ENCODE data around the gene NLRC5. TPM values are rescaled to one million over a fixed set of nuclear protein-coding genes. Genes with fewer than 3 reads are reported as not detected.

NLRC5 gene
- total RNA-seq, 2 donors from 2014 or later: 8.3 to 23.4 TPM

DNA sequence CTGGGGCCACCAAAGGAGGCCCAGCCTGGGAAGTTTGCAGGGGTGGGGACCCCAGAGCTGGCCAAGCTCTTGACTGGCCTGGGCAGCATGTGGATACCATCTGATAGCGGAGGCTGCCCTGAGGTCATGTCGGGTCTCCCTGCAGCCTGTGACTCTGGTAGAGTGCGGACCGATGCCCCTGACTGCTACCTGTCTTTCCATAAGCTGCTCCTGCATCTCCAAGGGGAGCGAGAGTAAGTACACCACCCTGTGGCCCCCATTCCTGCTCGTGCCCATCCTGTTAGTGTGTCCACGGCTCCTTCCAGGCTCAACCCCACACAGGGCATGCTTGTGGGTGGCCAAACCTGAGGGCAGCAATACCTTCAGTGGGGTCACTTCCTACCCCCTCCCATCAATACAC lies 19.6 kb upstream of the NLRC5 start:
- ATAC-seq: no peak
- intact Hi-C loops (cut with DNase I): no loop called here
- no peak overlapping the region for H3K4me3 ChIP-seq
- no peaks in the 10 kb centered on the region for H3K27me3 ChIP-seq
- H3K36me3 ChIP-seq (replicated peaks in 1 of 2; ENCODE audit: insufficient read depth in 1 of 2, low read depth in 2 of 2): no peaks in the 10 kb centered on the region
- no peak for DNase-seq
- H3K9me3 ChIP-seq: no peaks in the 10 kb centered on the region
- no peak for TF ChIP-seq POLR2A (IDR thresholded peaks at IDR 0.05)
- TF ChIP-seq, protein P1, sequence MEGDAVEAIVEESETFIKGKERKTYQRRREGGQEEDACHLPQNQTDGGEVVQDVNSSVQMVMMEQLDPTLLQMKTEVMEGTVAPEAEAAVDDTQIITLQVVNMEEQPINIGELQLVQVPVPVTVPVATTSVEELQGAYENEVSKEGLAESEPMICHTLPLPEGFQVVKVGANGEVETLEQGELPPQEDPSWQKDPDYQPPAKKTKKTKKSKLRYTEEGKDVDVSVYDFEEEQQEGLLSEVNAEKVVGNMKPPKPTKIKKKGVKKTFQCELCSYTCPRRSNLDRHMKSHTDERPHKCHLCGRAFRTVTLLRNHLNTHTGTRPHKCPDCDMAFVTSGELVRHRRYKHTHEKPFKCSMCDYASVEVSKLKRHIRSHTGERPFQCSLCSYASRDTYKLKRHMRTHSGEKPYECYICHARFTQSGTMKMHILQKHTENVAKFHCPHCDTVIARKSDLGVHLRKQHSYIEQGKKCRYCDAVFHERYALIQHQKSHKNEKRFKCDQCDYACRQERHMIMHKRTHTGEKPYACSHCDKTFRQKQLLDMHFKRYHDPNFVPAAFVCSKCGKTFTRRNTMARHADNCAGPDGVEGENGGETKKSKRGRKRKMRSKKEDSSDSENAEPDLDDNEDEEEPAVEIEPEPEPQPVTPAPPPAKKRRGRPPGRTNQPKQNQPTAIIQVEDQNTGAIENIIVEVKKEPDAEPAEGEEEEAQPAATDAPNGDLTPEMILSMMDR (IDR thresholded peaks at IDR 0.05): no peak
- no peak overlapping the region for H3K27ac ChIP-seq
- peaks cover 11% of the 10 kb centered on the region for H3K4me1 ChIP-seq
- WGBS, 2 donors: 82 to 96% methylated on average over 3 of the region's 7 CpGs

DNA sequence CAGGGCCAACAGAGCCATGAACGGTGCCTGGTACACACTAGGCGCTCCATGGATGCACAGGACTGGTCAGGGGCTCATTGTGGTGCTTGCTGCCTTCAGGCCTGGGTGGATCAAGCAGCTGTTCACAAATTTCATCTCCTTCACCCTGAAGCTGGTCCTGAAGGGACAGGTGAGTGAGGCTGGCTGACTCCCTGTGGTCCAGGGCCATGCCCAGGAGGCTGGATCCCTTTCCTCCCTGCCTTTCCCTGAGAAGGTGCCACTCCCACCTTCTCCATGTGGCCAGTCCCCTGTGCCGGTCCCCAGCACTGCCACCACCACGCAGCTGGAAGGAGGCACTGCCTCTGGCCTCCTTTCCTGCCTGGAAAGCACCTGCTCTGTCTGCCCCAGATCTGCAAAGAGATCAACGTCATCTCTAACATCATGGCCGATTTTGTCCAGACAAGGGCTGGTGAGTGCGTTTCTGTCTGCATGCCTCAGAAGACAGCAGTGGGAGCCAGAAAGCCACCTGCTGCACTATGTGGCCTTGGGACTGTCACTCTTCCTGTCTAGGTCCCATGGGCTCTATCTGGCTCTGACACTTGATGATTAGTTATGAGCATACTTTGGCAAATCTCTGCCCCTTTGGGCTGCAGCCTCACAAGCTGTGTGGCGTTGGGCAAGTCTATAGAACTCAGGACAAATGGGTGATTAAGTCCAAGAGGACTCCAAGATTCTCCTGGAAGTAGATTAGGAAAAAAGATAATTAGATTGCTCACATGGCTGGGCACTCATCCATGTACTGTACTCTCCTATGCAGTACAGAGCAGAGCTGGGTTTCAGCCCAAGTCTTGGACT lies 18.2 kb upstream of the NLRC5 start:
- WGBS, 2 donors: 37 to 41% methylated on average over 6 to 8 of the region's 8 CpGs
- Histone ChIP-seq H3K4me1 (peaks cover 9% of the 10 kb centered on the region), H3K27ac (no peak overlapping the region), H3K36me3 (replicated peaks in 1 of 2; ENCODE audit: insufficient read depth in 1 of 2, low read depth in 2 of 2) (no peaks in the 10 kb centered on the region), H3K4me3 (no peak overlapping the region), H3K9me3 (no peaks in the 10 kb centered on the region), H3K27me3 (no peaks in the 10 kb centered on the region)
- DNase-seq (peak in 1 of 4 donors; percentile 10), ATAC-seq (peak; percentile 67)
- TF ChIP-seq, protein P1 (IDR thresholded peaks at IDR 0.05): no peak
- no peak for TF ChIP-seq POLR2A (IDR thresholded peaks at IDR 0.05)
- intact Hi-C loops (cut with DNase I): no loop called here

DNA sequence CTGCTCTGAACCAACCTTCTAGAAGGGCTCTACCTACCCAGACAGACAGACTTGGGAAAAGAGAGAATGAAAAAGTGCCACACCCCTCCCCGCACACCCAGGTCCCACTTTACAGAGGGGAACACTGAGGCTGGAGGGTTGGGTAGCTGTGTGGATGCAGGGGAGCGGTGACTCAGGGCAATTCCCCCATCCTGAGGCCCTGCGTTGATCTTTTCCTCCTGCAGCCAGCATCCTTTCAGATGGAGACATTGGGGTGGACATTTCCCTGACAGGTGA lies 17.7 kb upstream of the NLRC5 start:
- WGBS, 2 donors: 94 to 97% methylated on average over 3 of the region's 3 CpGs
- Histone ChIP-seq H3K27me3 (no peaks in the 10 kb centered on the region), H3K4me3 (no peak overlapping the region), H3K36me3 (replicated peaks in 1 of 2; ENCODE audit: insufficient read depth in 1 of 2, low read depth in 2 of 2) (no peaks in the 10 kb centered on the region), H3K9me3 (no peaks in the 10 kb centered on the region), H3K4me1 (peaks cover 9% of the 10 kb centered on the region), H3K27ac (no peak overlapping the region)
- TF ChIP-seq, protein P1 (IDR thresholded peaks at IDR 0.05): no peak
- no peak for TF ChIP-seq POLR2A (IDR thresholded peaks at IDR 0.05)
- DNase-seq (no peak), ATAC-seq (no peak)
- intact Hi-C loops (cut with DNase I): no loop called here

DNA sequence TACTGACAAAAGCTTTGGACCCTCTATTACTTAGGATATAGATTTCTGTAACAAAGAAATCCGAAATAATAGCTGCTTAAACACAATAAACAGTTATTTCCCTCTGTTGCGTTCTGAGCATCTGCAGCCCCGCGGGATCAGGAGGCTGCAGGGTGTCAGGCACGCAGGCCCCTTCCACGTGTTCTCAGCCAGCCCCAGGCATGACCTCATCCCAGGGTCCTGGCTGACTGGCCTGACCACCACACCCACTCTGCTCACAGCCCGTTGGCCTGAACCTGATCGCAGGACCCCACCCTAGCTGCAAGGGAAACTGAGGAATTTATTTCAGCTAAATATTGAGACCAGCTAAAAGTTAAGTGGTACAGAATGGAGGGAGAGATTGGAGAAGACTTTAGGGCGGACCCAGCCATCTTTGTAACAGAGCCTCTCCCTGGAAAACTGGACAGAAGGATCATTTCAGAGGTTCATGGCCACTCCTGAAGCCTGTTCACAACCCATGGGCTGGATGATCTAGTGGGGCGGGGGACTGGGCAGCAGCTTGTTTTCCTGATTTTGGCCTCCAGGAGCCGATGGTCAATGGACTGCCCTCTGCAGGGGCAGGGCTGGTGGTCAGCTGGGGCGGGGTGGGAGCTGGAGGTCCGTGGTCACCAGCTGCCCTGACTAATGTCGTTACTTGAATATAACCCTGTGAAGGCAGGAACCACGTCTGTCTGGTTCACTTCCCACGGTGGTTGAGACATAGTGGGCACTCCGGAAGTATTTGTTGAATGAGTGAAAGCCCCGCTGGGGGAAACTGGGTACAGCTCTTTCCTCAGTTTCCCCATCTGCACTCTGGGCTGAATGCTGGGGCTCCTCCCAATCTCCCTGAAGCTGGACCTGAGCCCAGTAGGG lies 16.7 kb upstream of the NLRC5 start:
- H3K4me3 ChIP-seq: no peak overlapping the region
- no peaks in the 10 kb centered on the region for H3K9me3 ChIP-seq
- no peaks in the 10 kb centered on the region for H3K27me3 ChIP-seq
- intact Hi-C loops (cut with DNase I): no loop called here
- TF ChIP-seq, protein P1 (IDR thresholded peaks at IDR 0.05): no peak
- TF ChIP-seq POLR2A (IDR thresholded peaks at IDR 0.05): no peak
- ATAC-seq: no peak
- 68 to 92% methylated on average over 12 to 18 of the region's 18 CpGs for WGBS, 2 donors
- no peak for DNase-seq
- no peak overlapping the region for H3K27ac ChIP-seq
- H3K36me3 ChIP-seq (replicated peaks in 1 of 2; ENCODE audit: insufficient read depth in 1 of 2, low read depth in 2 of 2): no peaks in the 10 kb centered on the region
- H3K4me1 ChIP-seq: peaks cover 9% of the 10 kb centered on the region

Measured in body of pancreas (tissue), 4 donors.